ENCODE results near the gene GABARAP.

GABARAP gene

GRCh38 chr17:7239091-7240027, 2.9 kb downstream of the GABARAP start, which contains the start of gene PHF23:
Gene PHF23 (minus strand): TSS chr17:7239457. CDS start chr17:7239279, 178 bp downstream.
- peak; percentile 99 for DNase-seq

DNA sequence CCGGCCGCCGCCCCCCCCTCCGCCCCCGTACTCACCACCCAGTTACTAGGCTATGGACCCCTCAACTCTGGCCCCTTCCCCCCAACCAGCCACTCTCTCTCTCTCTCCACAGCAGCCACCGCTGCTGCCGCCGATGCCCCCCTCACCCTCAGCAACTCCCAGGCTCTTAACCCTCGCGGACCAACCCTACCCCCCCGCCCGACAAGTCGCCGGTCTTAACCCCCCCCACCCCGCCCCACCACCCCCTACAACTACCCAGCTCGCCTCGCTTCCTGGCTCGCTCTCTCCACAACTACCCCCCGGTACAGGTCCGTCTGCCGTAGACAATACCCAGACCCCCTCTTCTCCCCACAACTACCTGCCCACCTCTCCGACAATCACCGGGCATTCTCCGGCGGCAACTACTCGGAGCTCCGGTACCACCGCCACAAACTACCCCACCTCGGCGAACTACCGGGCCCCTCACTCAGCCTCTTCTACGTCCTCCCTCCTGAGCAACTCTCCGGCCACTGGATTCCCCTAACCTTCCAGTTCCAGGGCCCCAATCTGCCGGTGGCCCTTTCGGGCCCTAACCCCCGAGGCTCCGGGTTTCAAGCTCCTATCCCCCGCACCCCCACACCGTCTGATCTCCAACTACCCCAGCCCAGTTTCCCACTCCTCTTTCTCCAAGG, 3.7 kb downstream of the GABARAP start:
- peak; percentile 53 for DNase-seq

- DNase-seq: no peak
These were observed 4.4 kb downstream of the GABARAP start for GRCh38 chr17:7237761-7238419.

GRCh38 chr17:7237266-7237760, 4.9 kb downstream of the GABARAP start:
- DNase-seq: peak; percentile 34

- no peak for DNase-seq
These were observed 5.4 kb downstream of the GABARAP start for GRCh38 chr17:7236808-7237207.

DNA sequence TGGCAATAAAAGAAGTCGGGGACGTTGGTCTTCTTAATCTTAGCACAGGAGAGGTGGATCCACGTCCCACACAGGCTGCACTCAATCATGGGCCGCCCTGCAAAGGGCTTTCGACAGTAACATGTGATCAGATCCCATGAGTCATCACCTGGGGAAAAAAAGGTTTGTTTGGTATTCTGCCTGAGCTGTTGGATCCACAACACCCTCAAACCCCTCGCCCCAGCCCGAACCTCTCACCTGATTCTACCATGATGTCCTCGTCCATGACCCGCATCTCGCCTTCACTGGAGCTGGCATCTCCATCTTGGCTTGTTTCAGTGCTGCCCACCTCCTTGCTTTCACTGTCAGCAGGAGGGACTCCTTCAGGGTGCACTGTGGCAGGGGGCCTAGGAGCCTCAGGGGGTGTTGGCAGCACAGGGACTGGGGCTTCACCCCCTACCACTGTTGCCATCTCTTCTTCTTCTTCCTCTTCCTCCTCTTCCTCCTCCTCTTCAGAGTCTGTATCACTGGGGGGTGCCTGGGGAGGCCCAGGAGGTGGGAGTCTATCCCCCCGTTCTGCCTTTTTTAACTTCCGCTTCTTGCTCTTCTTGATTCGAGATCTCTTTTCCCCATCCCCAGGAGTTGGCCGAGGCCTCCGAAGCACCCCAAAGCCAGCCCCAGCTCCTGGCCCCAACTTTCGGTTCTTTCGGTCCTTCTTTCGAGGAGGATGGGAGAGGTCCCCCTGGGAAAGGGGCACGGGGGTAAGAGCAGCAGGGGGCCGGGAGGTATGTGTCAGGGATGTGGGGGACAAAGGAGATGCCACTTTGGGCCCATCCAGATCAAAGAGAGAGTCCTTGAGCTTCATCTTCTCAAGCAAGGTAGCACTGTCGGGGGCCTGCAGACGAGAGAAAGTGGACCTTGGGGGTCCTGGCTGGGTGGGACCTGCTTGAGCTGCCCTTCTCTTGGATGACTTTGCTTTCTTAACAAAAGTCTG, 6.3 kb downstream of the GABARAP start:
- DNase-seq: no peak

DNA sequence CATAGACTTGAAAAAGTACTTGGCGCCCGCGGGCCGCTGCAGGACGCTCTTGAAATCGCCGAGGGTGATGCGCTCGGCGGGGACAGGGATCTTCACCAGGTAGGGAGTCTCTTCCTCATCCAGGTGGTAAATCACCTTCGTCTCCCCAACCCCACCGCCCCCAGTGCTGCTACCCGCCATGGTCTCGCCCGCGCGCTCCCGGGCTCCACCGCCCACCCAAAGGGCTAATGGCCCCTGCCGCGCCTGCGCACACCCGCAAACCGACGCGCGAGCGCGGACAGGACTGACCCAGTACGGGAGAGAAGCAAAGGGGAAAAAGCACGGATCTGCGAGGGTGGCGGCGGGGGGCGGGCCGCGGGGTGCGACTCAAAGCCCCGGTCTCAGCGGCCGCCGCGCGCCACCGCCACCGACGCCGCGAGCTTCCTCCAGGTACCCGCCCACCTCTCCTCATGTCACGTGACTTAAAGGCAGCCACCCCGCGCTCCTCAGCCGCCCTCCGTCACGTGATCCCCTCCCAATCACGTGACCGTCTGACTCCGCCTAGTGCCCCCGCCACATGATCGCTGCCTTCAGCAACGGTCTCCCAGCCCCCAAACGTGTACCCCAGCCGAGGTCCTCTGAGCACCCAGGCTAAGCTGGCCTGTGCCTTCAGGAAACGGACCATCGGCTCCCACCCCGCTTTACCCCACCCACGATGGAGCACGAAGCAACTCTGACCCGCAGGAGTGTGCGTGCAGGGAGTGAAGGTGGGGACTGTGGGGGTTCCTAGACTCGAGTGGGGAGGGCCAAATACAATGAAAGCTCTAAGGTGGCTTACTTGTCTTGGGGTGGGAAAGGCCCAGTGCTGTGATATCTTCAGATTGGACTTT, 7.9 kb downstream of the GABARAP start, which contains the start of gene DVL2:
Gene DVL2 (minus strand): TSS at position 435 of the 869 bp plus-strand sequence. CDS start 255 bp downstream, at position 180.
- peak; percentile 97 for DNase-seq

GRCh38 chr17:7233701-7234082, 8.6 kb downstream of the GABARAP start:
- no peak for DNase-seq

- DNase-seq: no peak
These were observed 10.1 kb downstream of the GABARAP start for GRCh38 chr17:7232114-7232513.

- DNase-seq: no peak
These were observed 12.7 kb downstream of the GABARAP start for GRCh38 chr17:7229504-7229903.

- no peak for DNase-seq
These were observed 13.3 kb downstream of the GABARAP start for GRCh38 chr17:7228920-7229319.

- no peak for DNase-seq
These were observed 15.2 kb downstream of the GABARAP start for GRCh38 chr17:7226721-7227710.

GRCh38 chr17:7225711-7226331, 16.4 kb downstream of the GABARAP start:
- DNase-seq: no peak

GRCh38 chr17:7224661-7225111, 17.6 kb downstream of the GABARAP start:
- no peak for DNase-seq

DNA sequence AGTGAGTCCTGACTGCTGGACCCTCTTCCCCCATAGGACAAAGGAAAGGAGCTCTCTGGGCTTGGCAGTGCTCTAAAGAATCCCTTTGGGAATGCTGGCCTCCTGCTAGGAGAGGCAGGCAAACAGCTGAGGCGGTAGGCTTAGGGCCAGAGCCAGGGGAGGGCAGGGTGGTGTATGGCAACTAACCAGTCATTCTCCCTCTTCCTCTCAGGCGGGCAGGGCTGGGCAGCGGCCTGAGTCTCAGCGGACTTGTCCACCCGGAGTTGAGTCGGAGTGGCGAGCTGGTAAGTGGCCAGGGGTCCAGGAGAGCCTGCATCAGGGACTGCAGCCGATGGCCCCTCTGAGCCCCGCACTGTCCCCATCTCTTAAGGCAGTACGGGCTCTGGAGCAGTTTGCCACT, 18.1 kb downstream of the GABARAP start:
- DNase-seq: no peak

DNA sequence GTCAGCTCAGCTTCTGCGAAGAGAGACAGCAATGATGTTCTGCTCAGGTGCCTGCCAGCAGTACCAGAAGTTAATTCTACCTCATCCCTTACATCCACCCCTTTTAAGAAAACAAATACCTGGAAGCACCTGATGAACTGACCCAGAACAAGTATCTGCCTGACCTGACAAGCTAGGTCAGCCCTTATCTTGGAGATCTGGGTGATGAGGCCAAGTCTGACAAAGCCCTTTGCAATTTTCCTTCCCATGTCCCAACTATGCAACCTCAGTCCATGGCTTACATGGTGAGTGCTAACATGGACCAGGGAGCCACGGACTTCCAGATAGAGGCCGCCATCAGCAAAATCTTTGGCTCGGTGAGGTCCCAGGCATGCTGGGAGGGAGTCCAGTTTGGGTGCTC, 18.9 kb downstream of the GABARAP start:
- no peak for DNase-seq

DNA sequence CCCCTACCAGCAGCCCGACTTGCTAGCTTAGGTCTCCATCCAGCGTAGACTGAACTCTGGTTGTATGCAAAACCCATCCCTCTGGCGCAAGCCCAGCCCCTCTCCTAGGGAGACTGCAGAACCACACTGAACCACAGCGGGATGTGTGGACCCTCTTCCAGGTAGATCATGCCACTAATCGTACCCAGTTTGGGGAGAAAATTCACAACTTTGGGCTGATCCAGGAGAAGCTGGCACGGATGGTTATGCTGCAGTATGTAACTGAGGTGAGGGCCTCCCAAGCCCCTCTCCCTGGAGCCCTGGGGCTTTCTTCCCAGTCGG, 19.3 kb downstream of the GABARAP start:
- DNase-seq: no peak

GRCh38 chr17:7222093-7222971, 19.9 kb downstream of the GABARAP start:
- DNase-seq: no peak
